GM21528 (cell line): ENCODE measurements around the gene RAB35.

Experiments used
- ATAC-seq: cut with Tn5 transposase; IDR thresholded peaks from one replicate; pipeline ENCODE4 v1.9.1; 2021; ENCODE audit warnings: mild to moderate bottlenecking, moderate library complexity; ENCODE audit not compliant: unreplicated experiment, low FRiP score

Gene RAB35

DNA sequence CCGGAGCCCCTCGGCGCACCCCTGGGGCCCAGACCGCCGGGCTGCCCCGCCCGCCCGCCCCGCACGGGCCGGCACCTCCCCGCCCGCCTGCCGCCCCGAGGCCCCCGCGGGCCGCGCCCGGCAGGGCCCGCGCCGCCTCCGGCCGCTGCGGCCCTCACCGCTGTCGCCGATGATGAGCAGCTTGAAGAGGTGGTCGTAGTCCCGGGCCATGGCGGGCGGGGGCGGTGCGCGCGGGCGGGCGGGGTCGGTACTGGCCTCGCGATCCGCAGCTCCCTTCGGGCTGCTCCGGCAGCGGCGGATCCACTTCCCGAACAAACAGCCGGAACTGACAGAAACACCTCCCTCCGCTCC is at the start of gene RAB35:
TSS of gene RAB35 (minus strand) at position 313 of the 351 bp plus-strand sequence. CDS start at position 210, 103 bp downstream.
- peak; percentile 3 for ATAC-seq

DNA sequence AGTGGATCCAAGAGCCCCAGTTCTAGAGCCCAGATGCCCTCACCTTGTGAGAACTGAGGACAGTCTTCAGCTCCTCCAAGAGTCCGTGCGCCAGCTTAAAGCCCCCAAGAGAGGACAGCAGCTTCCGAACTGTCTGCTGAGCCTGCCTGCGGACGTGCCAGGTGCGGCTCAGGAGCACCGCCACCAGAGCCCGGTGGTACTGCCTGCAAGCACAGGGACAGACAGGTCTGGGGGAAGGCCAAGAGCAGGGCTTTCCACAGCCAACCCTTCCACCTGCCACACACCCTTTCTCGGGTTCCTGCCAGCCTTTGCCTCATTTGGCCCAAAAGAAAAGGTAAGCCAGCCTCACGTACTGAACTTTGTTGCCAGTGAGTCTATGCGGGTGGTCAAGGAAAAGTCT is 47.7 kb upstream of the RAB35 start:
- ATAC-seq, result no peak

DNA sequence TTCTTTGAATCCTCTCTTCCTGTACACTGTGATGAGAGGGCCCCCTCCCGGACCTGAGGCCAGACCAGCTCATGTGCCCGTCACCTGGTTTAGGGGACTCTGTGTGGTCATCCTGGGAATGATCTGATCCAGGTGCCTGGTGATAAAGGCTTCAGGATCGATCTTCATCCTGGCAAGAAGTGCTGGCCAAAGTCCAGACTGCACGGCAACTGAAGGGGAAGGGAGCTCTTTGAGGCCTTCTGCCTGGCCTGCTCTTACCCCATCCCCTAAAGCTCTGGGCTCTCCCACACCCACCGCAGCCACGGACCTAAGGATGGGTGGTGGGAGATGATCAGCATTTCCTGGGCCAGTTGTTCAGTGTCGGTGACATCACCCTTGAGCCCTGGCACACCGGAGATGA is 46.2 kb upstream of the RAB35 start:
- ATAC-seq, result no peak

DNA sequence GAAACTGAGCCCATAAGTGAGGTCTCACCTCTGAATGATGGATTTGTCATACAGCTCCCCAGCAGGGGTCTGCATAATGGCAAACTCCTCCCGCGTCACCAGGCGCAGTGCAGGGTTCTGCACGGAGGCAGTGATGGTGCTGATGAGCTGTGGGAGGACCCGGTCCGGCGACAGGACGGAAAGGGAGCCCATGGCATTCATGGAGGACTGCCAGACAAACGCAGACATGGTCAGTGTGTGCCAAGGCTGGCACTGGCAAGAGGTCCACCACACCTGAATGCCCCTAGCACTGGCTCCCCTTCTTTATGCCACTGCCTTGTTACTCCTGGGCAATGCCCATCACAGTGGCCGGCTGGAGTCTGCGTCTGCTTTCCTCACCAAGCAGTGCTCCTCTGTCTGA is 45.3 kb upstream of the RAB35 start:
- no peak for ATAC-seq

DNA sequence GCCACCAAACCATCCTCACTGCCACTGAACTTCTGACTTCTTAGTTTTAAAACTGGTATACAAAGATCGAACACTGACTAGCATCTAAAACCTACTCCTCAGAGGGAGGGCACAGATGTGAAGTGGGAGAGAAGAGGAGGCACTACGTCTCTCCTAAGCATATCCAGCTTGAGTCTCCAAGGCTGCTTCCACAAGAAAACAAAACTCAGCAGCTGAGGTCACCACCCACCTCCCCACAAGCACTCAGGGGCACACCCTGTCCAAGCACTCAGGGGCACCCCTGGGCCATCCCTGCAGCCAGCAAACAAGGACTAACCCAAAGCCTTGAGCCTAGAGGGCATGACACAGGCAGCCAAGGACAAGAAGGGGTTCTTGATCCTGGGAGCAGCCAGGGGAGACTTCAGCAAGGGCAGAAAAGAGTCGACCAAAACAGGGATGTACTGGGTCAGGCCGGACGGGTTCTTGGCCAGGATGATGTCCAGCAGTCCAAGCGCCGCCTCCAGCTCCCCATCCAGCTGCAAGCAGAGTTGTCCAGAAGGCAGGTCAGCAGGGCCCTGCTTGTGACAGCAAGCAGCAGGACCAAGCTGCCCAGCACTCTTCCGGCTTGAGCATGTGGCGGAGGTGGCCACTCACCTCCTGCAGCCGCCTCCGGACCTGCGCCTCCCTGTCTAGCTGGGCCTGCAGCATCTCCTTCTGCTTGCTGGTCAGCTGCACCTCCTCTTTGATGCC is 43.1 kb upstream of the RAB35 start:
- ATAC-seq, result no peak

DNA sequence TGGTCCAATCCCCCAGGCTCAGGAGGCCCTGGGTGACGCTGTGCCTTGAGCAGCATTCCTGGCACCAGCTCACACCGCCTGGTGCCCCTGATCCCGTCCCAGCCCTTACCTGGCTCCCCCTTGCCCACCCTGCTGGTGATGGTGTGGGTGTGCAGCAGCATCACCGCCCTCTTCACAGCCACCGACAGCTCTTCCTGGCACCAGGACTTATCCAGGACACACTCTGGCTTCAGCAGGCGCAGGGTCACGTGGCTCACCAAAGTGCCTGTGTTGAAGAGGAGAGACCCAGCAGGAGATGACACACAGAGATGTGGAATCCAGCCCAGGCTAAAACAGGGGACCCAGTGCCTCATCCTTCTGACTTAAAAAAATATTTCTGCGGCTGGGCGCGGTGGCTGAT is 41.8 kb upstream of the RAB35 start:
- no peak for ATAC-seq

DNA sequence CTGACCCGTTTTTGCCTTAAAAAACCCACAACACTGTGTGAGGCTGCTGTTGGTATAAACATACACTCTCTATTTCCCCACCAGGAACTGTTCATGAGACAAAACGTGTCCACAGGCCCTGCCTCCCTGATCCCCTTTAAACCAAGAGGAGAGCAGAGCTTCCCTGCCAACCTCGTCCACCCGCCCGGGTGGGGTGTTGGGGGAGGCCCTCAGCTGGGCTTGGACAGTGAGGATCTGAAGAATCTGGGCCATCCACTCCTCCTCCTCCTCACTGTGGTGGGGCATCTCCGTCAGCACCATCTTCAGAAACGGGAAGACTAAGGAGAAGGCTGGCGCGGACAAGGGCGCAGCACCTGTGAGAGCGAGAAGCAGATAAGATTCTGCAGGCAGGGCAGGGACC is 41.1 kb upstream of the RAB35 start:
- ATAC-seq, result no peak

DNA sequence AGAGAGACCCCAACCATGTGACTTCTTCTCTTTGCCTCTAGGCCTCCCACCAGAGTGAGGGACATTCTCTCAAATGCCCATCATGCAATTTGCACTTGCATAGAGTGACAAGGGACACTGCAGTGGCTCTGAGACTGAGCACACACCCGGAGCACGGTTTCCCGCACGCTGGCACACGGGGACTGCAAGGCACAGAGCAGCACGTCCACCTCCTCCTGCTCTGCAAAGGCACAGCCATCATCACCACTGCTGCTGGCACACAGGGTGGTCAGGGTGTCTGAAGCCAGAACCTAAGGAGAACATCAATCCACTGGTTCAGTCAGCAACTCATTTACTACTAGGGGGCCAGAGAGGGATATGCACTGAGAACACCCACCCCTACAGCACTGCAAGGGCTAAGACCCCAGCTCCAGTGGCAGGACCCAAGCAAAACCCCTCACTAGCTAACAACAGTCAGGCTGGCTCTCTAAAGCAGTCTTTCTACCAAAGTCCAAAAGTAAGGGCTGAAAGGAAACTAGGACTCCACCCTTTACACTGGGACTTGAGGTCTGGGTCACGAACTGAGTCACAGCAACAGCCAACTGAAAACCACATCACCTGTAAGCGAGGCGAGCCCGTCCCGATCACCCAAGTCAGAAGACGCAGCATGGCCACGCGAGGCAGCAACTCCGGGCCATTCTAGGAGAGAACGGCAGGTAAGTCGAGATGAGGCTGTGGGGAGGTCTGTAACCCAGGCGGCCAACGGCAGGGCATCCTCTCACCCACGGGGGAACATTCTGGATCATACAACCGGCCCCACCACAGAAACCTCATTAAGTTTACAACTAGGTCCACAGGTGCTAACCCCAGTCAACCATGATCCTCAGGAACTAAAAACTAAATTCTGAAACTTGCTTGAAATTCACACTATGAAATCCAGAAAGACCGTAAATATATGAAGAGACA is 40.0 kb upstream of the RAB35 start:
- ATAC-seq, result no peak

DNA sequence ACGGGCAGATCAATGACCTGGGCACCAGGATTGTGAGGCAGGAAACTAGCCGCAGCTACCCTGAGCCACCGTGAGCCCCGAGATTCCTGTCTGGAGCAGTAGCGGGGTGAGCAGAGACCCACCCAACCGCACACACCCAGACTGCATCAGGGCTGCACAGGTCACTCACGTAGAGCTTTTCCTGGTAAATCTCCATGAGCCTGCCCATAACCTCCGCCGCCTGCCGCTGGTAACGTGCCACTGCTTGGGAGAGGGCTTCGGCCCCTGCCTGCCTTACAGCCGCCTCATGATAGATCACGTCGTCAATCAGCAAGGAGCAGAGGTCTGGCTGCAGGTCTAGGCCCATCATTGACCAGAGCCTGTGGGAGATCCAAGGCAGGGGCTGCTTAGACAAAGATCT is 38.5 kb upstream of the RAB35 start:
- ATAC-seq, result no peak

DNA sequence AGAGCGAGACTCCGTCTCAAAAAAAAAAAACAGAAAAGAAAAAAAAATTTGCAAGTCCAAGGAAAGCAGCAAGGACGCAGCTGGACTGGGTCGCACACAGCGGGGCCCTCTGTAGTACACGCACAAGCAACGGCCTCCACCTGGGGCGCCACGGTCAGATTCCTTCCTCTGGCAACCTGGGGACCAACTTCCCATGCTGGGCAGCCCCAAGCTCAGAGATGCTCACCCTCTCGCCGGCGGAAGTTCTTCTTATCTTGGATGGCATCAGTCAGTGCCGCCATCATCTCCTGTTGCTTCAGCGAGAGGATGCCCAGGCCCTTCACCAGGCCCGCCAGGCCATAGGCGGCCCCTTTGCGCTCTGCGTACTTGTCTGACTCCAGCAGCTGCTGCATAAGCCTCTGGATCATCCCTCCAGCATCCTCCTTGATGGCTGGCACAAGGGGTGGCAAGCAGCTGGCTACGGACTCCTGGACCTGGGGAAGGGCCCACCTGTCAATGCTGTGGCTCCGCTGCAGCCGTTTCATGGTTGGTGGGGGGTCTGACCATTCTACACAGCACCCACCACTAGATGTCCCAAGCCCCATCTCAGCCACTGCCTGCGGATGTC is 34.5 kb upstream of the RAB35 start:
- no peak for ATAC-seq

DNA sequence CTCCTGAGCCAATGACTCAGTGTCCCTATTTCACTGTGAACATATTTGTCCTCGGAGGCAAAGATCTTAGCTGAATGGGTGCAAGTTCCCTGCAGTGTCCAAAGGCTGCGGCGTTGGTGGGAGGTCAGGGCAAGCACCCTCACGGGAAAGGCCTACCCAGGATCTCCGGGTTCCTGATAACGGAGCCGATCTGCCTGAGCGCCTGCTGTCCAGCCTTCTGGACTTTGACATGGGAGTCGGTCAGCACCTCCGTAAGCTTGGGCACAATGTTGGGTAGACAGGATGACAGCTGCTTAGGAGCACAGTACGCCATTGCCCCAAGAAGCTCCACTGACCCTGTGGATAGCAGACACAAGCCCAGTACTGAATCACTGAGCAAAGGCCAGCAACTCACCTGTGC is 31.5 kb upstream of the RAB35 start:
- no peak for ATAC-seq

DNA sequence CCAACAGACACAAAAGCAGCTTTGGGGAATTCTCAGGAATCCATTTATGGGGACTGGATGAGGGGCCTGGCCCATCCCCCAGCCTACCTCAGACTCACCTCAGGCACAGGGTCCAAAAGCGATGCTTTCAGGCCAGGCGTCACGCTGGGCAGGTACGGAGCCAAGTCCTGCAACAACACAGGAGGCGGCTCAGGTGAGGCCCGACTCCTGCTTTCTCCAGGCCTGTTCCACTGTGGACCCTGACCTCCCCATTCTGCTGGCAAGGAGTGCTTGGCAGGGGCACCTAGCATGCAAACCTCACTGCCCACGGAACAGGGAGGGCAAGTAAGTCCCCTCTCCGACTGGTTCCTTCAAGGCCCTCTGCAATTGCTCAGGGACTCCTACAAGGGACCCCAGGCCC is 28.6 kb upstream of the RAB35 start:
- ATAC-seq, result no peak

DNA sequence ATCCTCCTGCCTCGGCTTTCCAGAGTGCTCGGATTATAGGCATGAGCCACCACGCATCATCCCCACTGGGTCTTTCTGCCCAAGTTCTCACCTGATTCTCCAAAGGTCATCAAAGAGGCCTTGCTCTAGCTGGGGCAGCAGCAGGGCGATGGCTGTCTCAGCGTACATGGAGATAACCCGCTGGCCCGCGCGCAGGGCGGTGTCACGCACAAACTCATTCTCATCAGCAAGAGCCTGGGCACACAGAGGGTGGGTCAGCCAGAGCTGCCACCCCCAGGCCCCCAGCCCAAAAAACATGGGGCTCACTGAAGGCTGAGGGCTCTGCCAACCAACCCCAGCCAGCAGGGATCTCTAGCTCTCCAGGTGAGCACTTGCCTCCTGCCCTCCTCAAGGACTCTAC is 27.7 kb upstream of the RAB35 start:
- ATAC-seq, result no peak

DNA sequence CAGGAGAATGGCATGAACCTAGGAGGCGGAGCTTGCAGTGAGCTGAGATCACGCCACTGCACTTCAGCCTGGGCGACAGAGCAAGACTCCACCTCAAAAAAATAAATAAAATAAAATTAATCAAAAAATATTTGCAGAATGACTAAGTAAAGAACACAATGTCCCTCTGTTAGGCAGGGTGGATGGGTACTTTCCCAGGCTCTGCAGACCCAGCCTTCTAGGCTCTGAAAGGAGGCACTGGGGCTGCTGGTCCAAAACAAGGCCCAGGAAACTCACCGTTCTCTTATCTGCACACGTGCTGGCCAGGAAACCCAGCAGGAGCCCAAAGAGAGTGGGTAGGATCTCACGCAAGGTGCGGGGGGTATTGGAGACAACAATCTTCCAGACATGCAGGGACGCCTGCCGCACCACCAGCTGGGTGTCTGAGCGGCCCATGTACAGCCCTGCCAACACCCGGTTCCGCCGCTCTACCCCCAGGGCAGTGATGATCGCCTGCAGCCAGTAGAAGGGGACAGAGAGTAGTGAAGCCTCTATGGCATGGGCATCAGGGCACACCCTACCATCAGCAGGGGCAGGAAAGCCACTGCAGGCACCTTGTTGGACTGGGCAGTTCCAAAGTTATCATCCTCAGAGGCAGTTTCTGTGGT is 25.8 kb upstream of the RAB35 start:
- ATAC-seq, result no peak

DNA sequence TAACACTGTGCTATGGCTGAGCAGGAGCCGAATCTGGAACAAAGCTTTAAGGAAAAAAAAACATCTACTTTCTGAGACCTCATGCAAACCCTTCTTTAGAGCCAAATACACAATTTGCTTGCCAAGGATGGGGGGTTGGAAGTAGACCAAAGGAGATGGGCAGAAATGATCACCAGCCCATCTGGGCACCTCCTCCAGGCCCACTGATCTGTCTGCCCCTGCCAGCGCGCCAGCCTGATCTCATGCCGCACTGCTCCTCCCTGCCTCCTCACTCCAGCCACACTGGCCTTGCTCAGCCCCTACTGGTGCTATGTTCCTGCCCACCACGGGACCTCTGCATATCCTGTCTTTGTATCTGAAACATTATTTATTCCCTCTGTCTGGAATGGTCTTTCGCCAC is 24.8 kb upstream of the RAB35 start:
- no peak for ATAC-seq

DNA sequence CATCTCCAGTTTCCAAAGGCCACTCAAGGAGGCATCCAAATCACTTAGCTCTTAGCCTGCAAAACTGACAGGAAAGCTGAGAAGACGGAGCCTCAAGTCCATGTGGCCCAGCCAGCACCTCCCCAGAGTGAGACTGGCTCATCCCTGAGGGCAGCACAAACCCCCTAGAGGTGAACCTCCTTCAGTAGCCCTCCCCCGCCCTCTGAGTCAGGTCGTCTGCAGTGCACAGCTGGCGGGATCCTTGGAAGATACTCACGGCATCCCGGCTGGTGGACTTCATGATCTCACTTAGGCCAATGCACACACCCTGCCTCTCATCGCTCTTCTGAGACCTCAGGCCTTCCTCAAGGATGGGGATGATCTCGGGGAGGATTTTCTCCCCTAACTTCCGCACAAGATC is 24.1 kb upstream of the RAB35 start:
- ATAC-seq, result no peak

DNA sequence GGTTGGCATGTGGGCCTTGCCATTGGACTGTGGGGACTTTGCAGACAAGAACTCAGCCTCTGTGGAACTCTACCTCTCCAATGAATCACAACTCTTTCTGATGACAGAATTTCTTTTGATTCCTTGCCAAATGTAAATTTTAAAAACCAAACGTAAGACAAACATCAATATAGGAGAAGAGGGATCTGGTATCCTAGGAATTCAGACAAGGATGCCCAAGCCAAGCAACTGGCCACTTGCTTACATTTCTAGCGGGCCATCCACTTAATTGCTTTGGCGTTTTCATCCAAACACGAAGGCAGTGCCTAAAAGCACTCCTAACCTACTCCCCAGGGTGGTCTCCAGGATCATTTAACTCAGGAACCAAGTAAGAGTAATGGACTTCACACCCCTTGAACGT is 23.4 kb upstream of the RAB35 start:
- no peak for ATAC-seq

DNA sequence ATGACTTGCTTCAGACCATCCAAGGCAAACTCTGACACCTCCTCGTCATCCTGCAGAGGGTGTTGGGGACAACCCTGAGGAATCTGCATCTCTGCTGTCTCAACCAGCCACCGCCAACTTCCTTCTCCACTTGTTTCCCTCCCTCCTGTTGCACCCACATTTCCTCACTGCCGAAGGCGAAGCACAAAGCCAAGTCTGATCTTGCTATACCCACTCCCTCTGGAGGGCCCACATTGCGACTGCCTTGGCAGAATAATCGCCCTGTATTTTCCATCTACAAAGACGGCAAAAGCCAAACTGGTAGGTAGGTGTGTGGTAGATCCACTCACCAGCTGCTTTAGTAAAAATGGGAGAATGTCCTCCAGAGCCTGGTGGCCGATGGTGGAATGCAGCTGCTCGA is 21.8 kb upstream of the RAB35 start:
- ATAC-seq, result no peak

DNA sequence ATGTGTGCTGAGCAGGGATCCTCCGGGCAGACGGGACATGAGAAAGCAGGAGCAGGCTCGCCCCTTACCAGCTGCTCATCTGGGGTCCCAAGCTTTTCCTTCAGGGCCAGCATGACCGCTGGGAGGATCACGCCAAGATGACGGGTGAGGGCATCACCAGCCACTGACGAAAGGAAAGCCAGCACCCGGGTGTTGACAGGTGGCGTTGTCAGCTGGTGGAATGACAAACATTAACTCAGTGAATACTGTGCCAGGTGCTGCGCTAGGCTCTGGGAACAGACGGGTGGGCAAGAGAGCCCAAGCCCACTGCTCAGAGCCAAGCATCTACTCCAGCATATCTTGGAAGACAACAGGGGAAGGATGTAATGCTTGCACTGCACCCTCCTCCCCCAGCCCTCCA is 21.3 kb upstream of the RAB35 start:
- no peak for ATAC-seq

DNA sequence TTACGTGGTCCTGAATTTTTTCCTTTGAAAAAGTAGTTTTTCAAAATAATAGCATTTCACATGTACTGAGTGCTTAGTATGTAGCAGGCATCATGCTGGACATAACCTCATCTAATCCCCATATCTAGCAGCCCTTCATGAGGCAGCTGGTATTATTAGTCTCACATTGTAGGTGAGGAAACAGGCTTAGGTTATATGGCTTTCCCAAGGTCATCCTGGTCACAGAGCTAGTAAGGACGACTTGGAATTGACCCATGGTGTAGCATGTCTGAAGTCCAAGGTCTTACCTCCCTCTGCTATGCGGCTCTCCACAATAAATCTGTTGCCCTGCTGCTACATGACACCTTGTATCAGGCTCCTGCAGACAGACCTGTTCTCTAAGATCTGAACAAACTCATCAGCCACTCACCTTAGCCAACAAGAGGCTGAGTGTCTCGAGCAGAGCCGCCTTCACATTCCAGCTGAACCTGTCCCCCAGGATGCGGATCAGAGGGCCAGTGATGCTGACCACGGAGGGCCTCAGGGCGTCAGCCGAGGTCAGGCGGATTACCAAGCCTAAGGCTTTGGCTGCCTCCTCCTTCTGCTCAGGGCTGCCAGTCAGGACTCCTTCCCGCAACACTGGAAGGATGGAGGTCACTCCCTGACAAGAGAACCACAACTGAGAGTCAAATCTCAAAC is 19.7 kb upstream of the RAB35 start:
- no peak for ATAC-seq
